GM23338 (cell line): ENCODE results near the gene NPHS2. TPM values are rescaled to one million over a fixed set of nuclear protein-coding genes. Genes with fewer than 3 reads are reported as not detected.

ENCODE experiments used
- ATAC-seq: fragments of 200-7000 bp; cut with Tn5 transposase; 3 replicates; pipeline ENCODE4 v1.9.1; 2020
- DNase-seq: peaks from one replicate; pipeline ENCODE4 v3.0.0-alpha.2; 2015; ENCODE audit warnings: low spot score
- H2AFZ ChIP-seq: fragments of 200-600 bp; sonication (generic); 2 replicates; pipeline ENCODE4 v1.8.0; 2016; ENCODE audit warnings: antibody characterized with exemption, mild to moderate bottlenecking, moderate library complexity
- H3F3A ChIP-seq: fragments of 200-600 bp; sonication (generic); replicated peaks from 2 replicates; pipeline ENCODE4 v1.8.0; 2017; ENCODE audit warnings: antibody characterized with exemption, mixed run types, low read depth
- H3K27ac ChIP-seq: fragments of 200-600 bp; sonication (generic); 2 replicates; pipeline ENCODE4 v1.6.1; 2016; ENCODE audit warnings: low read depth
- H3K27me3 ChIP-seq: fragments of 200-600 bp; sonication (generic); 2 replicates; pipeline ENCODE4 v1.8.0; 2016; ENCODE audit warnings: mild to moderate bottlenecking, mixed run types, moderate library complexity; ENCODE audit not compliant: insufficient read depth
- H3K36me3 ChIP-seq: fragments of 200-600 bp; sonication (generic); 2 replicates; pipeline ENCODE4 v1.8.0; 2016; ENCODE audit warnings: mild to moderate bottlenecking; ENCODE audit not compliant: insufficient read depth
- H3K4me1 ChIP-seq: fragments of 200-600 bp; sonication (generic); 2 replicates; pipeline ENCODE4 v1.8.0; 2016; ENCODE audit warnings: mild to moderate bottlenecking, moderate library complexity; ENCODE audit not compliant: insufficient read depth
- H3K4me2 ChIP-seq: fragments of 200-600 bp; sonication (generic); 2 replicates; pipeline ENCODE4 v1.7.1; 2017; ENCODE audit warnings: mixed run types
- H3K4me3 ChIP-seq: fragments of 200-600 bp; sonication (generic); 2 replicates; pipeline ENCODE4 v1.6.1; 2016; ENCODE audit warnings: mixed run types
- H3K79me2 ChIP-seq: fragments of 200-600 bp; sonication (generic); replicated peaks from 2 replicates; pipeline ENCODE4 v1.8.0; 2017; ENCODE audit warnings: mild to moderate bottlenecking; ENCODE audit not compliant: insufficient read depth
- H3K9me2 ChIP-seq: fragments of 200-600 bp; sonication (generic); 2 replicates; pipeline ENCODE4 v1.8.0; 2017; ENCODE audit not compliant: insufficient read depth
- H4K20me1 ChIP-seq: fragments of 200-600 bp; sonication (generic); replicated peaks from 2 replicates; pipeline ENCODE4 v1.8.0; 2017; ENCODE audit warnings: mild to moderate bottlenecking; ENCODE audit not compliant: insufficient read depth
- H3K27ac Mint-ChIP-seq: 2 replicates; pipeline ENCODE4 v1.8.0; 2020; ENCODE audit warnings: inconsistent platforms, mild to moderate bottlenecking, moderate library complexity, mixed read lengths
- H3K27me3 Mint-ChIP-seq: 3 replicates; pipeline ENCODE4 v1.8.0; 2022; ENCODE audit warnings: low read depth, mild to moderate bottlenecking, moderate library complexity, mixed read lengths, inconsistent platforms; ENCODE audit not compliant: insufficient read depth, poor library complexity
- H3K36me3 Mint-ChIP-seq: 3 replicates; pipeline ENCODE4 v1.8.0; 2021; ENCODE audit warnings: low read depth, mild to moderate bottlenecking, inconsistent platforms, moderate library complexity, mixed read lengths
- H3K4me1 Mint-ChIP-seq: 3 replicates; pipeline ENCODE4 v1.8.0; 2020; ENCODE audit warnings: mild to moderate bottlenecking, inconsistent platforms, mixed read lengths
- H3K4me3 Mint-ChIP-seq: 3 replicates; pipeline ENCODE4 v1.8.0; 2021; ENCODE audit warnings: moderate library complexity, mild to moderate bottlenecking, inconsistent platforms, mixed read lengths
- H3K9me3 Mint-ChIP-seq: 3 replicates; pipeline ENCODE4 v1.8.0; 2020; ENCODE audit warnings: moderate library complexity, mild to moderate bottlenecking, inconsistent platforms, mixed read lengths
- CREB1 ChIP-seq: fragments of 250-450 bp; sonication (Bioruptor Pico); IDR thresholded peaks from 2 replicates; pipeline ENCODE4 v1.5.0; 2020; ENCODE audit warnings: low read depth, mild to moderate bottlenecking, moderate library complexity
- EZH2 ChIP-seq: fragments of 200-600 bp; sonication (generic); IDR thresholded peaks from one replicate; pipeline ENCODE4 v1.8.0; 2017; ENCODE audit warnings: antibody characterized with exemption, mild to moderate bottlenecking, low read depth; ENCODE audit not compliant: unreplicated experiment
- EZH2phosphoT487 ChIP-seq: fragments of 200-600 bp; sonication (generic); IDR thresholded peaks from one replicate; pipeline ENCODE4 v1.8.1; 2018; ENCODE audit warnings: antibody characterized with exemption; ENCODE audit not compliant: unreplicated experiment
- NANOG ChIP-seq: IDR thresholded peaks from 2 replicates; pipeline ENCODE4 v1.6.1; 2016; ENCODE audit warnings: antibody characterized with exemption, borderline replicate concordance
- POLR2AphosphoS5 ChIP-seq: IDR thresholded peaks from 2 replicates; pipeline ENCODE4 v1.6.1; 2016; ENCODE audit warnings: antibody characterized with exemption, low read depth
- ZNF331 ChIP-seq: fragments of 250-450 bp; sonication (Bioruptor Pico); IDR thresholded peaks from 2 replicates; pipeline ENCODE4 v1.5.0; 2020; ENCODE audit warnings: low read depth, mild to moderate bottlenecking, moderate library complexity
- polyA plus RNA-seq: library from polyadenylated mRNA; unstranded; fragments of >200 nt; fragmentation: Nextera tagmentation; extraction: Ambion mirVana; gene quantifications from 2 replicates; pipeline ENCODE4 v1.2.1, GENCODE V29; 2016
- total RNA-seq: library from RNA; depleted of rRNA; stranded (reverse); fragments of >200 nt; shearing (Covaris generic); gene quantifications from 2 replicates; pipeline ENCODE4 v1.2.3, GENCODE V29; 2014
- TF ChIP-seq, protein P1 (sequence below): fragments of 250-450 bp; sonication (Bioruptor Pico); IDR thresholded peaks from 2 replicates; pipeline ENCODE4 v1.5.0; 2020; ENCODE audit warnings: mild to moderate bottlenecking, moderate library complexity
- TF ChIP-seq, protein P2 (sequence below), 2 experiments: fragments of 200-600 bp in 1 of 2; sonication (generic) in 1 of 2; conservative IDR thresholded peaks; 2 replicates each; pipeline versions ENCODE4 v1.5.1 to v1.6.1; 2016 to 2017; ENCODE audit warnings: antibody characterized with exemption in 2 of 2, low read depth in 2 of 2, mild to moderate bottlenecking in 2 of 2, moderate library complexity in 1 of 2

The NPHS2 gene
- total and polyA plus RNA-seq, 2 experiments from 2014 or later = not detected

DNA sequence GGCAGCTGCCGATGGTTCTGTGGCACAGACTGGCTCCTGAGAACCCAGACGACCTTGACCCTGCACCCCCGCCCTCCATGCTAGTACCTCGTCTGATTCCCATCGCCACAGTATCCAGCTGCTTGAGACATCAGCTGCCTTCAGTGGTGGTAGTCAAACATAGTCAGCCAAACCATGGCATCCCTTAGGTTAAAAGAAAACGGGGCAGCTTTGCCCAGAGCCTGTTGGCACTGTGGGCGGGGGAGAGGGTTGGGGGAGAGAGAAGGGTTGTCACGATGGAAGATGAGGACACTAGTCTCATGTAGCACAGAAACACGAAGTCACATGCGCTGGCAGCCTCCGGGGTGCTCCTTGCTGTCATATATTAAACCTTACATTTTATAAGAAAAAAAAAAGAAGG is 14.9 kb upstream of the NPHS2 start:
- Mint-ChIP-seq H3K4me3 (no peak overlapping the region), H3K36me3 (no peaks in the 10 kb centered on the region), H3K27ac (no peak overlapping the region), H3K27me3 (peaks cover 42% of the 10 kb centered on the region), H3K9me3 (peaks cover 6% of the 10 kb centered on the region; the same call in 1 of the 3 replicates), H3K4me1 (peaks cover 7% of the 10 kb centered on the region)
- Histone ChIP-seq H3K4me2 (no peak overlapping the region), H3K4me3 (no peak overlapping the region), H2AFZ (no peak overlapping the region), H3K36me3 (no peaks in the 10 kb centered on the region), H3F3A (0 out of 2 replicates have a peak, but pooled peaks cover 9% of the 10 kb centered on the region), H3K4me1 (peaks cover 4% of the 10 kb centered on the region; the same call in 1 of the 2 replicates), H4K20me1 (no peaks in the 10 kb centered on the region; the same call in 1 of the 2 replicates), H3K27me3 (peaks cover 78% of the 10 kb centered on the region), H3K9me2 (peaks cover 7% of the 10 kb centered on the region; the same call in 1 of the 2 replicates), H3K27ac (no peak overlapping the region), H3K79me2 (no peaks in the 10 kb centered on the region)
- ATAC-seq (no peak), DNase-seq (no peak)
- TF ChIP-seq, protein P1, sequence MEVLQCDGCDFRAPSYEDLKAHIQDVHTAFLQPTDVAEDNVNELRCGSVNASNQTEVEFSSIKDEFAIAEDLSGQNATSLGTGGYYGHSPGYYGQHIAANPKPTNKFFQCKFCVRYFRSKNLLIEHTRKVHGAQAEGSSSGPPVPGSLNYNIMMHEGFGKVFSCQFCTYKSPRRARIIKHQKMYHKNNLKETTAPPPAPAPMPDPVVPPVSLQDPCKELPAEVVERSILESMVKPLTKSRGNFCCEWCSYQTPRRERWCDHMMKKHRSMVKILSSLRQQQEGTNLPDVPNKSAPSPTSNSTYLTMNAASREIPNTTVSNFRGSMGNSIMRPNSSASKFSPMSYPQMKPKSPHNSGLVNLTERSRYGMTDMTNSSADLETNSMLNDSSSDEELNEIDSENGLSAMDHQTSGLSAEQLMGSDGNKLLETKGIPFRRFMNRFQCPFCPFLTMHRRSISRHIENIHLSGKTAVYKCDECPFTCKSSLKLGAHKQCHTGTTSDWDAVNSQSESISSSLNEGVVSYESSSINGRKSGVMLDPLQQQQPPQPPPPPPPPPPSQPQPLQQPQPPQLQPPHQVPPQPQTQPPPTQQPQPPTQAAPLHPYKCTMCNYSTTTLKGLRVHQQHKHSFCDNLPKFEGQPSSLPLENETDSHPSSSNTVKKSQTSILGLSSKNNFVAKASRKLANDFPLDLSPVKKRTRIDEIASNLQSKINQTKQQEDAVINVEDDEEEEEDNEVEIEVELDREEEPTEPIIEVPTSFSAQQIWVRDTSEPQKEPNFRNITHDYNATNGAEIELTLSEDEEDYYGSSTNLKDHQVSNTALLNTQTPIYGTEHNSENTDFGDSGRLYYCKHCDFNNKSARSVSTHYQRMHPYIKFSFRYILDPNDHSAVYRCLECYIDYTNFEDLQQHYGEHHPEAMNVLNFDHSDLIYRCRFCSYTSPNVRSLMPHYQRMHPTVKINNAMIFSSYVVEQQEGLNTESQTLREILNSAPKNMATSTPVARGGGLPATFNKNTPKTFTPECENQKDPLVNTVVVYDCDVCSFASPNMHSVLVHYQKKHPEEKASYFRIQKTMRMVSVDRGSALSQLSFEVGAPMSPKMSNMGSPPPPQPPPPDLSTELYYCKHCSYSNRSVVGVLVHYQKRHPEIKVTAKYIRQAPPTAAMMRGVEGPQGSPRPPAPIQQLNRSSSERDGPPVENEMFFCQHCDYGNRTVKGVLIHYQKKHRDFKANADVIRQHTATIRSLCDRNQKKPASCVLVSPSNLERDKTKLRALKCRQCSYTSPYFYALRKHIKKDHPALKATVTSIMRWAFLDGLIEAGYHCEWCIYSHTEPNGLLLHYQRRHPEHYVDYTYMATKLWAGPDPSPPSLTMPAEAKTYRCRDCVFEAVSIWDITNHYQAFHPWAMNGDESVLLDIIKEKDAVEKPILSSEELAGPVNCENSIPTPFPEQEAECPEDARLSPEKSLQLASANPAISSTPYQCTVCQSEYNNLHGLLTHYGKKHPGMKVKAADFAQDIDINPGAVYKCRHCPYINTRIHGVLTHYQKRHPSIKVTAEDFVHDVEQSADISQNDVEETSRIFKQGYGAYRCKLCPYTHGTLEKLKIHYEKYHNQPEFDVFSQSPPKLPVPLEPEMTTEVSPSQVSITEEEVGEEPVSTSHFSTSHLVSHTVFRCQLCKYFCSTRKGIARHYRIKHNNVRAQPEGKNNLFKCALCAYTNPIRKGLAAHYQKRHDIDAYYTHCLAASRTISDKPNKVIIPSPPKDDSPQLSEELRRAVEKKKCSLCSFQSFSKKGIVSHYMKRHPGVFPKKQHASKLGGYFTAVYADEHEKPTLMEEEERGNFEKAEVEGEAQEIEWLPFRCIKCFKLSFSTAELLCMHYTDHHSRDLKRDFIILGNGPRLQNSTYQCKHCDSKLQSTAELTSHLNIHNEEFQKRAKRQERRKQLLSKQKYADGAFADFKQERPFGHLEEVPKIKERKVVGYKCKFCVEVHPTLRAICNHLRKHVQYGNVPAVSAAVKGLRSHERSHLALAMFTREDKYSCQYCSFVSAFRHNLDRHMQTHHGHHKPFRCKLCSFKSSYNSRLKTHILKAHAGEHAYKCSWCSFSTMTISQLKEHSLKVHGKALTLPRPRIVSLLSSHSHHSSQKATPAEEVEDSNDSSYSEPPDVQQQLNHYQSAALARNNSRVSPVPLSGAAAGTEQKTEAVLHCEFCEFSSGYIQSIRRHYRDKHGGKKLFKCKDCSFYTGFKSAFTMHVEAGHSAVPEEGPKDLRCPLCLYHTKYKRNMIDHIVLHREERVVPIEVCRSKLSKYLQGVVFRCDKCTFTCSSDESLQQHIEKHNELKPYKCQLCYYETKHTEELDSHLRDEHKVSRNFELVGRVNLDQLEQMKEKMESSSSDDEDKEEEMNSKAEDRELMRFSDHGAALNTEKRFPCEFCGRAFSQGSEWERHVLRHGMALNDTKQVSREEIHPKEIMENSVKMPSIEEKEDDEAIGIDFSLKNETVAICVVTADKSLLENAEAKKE = no peak
- TF ChIP-seq ZNF331 (CRISPR knock-in tag) (no peak), POLR2AphosphoS5 (no peak), NANOG (no peak), EZH2 (no peak)

DNA sequence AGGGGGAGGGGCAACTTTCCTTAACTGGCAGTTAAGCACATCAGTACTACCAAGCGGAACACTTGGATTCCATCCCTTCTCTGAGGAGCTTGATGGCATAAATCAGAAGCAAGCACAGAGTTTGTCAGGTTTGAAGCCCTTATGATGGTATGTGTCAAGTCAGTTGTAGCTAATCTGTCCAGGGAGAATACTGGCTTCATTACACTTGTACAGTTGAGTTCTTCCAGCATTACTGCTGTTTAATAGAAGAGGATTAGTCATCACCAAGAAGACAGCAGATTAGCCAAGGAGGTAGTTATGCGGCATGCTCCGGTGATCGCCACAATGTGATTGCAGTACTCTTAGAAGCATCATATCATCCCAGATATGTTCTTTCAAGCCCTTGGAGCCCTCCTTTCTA is 13.8 kb upstream of the NPHS2 start:
- no peak overlapping the region for H3K4me3 Mint-ChIP-seq
- Histone ChIP-seq H3K27ac (no peak overlapping the region), H3F3A (0 out of 2 replicates have a peak, but pooled peaks cover 9% of the 10 kb centered on the region), H3K36me3 (no peaks in the 10 kb centered on the region), H3K79me2 (no peaks in the 10 kb centered on the region), H3K27me3 (peaks cover 88% of the 10 kb centered on the region), H3K4me1 (peaks cover 4% of the 10 kb centered on the region; the same call in 1 of the 2 replicates), H3K9me2 (peaks cover 7% of the 10 kb centered on the region; the same call in 1 of the 2 replicates), H2AFZ (no peak overlapping the region), H4K20me1 (no peaks in the 10 kb centered on the region; the same call in 1 of the 2 replicates), H3K4me2 (no peak overlapping the region), H3K4me3 (no peak overlapping the region)
- no peak for ATAC-seq
- DNase-seq = no peak
- H3K36me3 Mint-ChIP-seq = no peaks in the 10 kb centered on the region
- peaks cover 10% of the 10 kb centered on the region for H3K4me1 Mint-ChIP-seq
- no peak overlapping the region for H3K27ac Mint-ChIP-seq
- peaks cover 47% of the 10 kb centered on the region for H3K27me3 Mint-ChIP-seq
- H3K9me3 Mint-ChIP-seq = peaks cover 6% of the 10 kb centered on the region; the same call in 1 of the 3 replicates
- TF ChIP-seq POLR2AphosphoS5 = no peak
- no peak for TF ChIP-seq CREB1 (CRISPR knock-in tag)
- no peak for TF ChIP-seq EZH2phosphoT487
- TF ChIP-seq, protein P2, sequence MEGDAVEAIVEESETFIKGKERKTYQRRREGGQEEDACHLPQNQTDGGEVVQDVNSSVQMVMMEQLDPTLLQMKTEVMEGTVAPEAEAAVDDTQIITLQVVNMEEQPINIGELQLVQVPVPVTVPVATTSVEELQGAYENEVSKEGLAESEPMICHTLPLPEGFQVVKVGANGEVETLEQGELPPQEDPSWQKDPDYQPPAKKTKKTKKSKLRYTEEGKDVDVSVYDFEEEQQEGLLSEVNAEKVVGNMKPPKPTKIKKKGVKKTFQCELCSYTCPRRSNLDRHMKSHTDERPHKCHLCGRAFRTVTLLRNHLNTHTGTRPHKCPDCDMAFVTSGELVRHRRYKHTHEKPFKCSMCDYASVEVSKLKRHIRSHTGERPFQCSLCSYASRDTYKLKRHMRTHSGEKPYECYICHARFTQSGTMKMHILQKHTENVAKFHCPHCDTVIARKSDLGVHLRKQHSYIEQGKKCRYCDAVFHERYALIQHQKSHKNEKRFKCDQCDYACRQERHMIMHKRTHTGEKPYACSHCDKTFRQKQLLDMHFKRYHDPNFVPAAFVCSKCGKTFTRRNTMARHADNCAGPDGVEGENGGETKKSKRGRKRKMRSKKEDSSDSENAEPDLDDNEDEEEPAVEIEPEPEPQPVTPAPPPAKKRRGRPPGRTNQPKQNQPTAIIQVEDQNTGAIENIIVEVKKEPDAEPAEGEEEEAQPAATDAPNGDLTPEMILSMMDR (conservative IDR thresholded peaks at IDR 0.05; ENCODE audit: low read depth in 2 of 2) = no peak
- TF ChIP-seq NANOG = no peak
- TF ChIP-seq ZNF331 (CRISPR knock-in tag) = no peak
